SKM-1 treated with dmso at 0.1 percent for 144 hours (cell line): Measurements from ENCODE around the gene MMP2.

Source experiments
- DNase-seq: peaks from one replicate; lab custom pipeline; 2025; ENCODE audit not compliant: unreplicated experiment; lab: John Stamatoyannopoulos, UW

MMP2 gene

DNA sequence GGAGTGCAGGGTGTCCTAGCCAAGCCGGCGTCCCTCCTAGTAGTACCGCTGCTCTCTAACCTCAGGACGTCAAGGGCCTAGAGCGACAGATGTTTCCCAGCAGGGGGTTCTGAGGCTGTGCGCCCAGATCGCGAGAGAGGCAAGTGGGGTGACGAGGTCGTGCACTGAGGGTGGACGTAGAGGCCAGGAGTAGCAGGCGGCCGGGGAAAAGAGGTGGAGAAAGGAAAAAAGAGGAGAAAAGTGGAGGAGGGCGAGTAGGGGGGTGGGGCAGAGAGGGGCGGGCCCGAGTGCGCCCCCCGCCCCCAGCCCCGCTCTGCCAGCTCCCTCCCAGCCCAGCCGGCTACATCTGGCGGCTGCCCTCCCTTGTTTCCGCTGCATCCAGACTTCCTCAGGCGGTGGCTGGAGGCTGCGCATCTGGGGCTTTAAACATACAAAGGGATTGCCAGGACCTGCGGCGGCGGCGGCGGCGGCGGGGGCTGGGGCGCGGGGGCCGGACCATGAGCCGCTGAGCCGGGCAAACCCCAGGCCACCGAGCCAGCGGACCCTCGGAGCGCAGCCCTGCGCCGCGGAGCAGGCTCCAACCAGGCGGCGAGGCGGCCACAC lies at the start of gene MMP2:
MMP2 (plus strand) TSS at position 372 of the 603 bp plus-strand sequence. CDS start 282 bp downstream, outside the sequence.
- DNase-seq = no peak

DNA sequence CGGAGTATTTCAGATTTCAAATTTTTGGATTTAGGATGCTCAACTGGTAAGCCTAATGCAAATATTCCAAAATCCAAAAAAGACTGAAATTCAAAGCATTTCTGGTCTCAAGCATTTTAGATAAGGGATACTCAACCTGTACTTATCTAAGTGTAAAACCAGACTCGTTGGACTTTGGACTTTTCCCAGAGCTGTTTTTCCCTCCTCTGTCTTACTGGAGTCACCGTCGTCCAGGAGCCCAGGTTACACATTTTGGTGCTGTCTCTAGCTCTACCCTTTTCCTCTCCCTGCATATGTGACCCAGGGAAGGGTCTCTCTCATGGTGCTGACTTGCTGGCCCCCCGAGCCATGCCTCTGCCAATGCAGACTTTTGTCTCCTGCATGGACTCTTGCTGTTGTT lies 46.0 kb upstream of the MMP2 start:
- no peak for DNase-seq

DNA sequence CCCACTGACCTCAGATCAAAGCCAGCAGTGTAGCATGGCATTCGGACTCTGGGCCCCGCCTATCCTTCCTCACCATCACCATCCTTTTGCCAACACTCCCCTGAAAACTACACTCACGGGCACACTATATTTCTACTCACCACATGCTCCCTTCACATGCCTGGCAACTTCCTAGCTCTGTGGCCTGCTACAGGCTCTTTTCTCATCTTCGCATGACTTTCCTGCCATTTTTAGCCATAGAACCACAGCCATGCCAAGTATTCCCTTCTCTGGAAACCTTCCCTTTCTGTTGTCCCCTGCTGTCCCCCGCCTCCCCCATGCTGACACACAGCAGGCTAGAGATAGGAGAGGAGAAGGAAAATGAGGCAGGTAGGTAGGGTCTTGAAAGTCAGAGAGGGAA lies 45.5 kb upstream of the MMP2 start:
- DNase-seq = no peak

DNA sequence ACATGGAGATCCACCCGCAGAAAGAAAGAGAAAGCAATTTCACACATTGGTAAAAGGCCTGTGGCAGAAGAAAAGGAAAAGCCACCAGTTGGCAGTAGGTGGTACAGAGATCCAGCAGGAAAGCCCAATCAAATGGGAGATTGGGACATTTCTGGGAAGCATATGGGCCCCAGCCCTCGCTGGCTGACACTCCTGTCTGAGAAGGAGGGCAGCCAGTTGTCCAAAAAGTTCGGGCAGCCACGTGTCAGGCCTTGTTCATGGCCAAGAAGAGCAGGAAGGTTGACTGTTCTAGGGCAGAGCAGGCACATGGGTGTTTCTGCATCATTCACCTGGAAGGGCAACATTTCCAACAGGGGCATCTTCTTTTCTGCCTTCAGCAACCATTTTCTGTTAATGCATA lies 45.0 kb upstream of the MMP2 start:
- DNase-seq = no peak

DNA sequence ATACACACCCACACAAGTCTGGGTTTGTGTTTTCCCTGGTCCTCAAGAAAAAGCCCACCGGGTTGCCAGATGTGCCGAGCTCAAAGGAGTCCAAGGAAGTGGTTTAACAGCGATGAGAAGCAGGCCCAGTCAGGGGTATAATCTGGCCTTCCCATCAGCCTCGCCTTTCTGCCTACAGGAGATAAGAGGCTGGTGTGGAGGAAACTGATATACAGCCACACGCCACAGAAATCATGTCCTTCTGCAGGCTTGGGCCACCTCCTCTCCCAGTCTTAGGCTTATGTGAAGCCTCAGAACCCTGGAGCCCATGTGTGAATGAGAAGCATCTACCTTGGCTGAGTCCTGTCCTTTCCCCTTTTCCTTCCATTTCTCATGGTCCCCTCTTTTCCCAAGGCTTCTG lies 43.6 kb upstream of the MMP2 start:
- no peak for DNase-seq

DNA sequence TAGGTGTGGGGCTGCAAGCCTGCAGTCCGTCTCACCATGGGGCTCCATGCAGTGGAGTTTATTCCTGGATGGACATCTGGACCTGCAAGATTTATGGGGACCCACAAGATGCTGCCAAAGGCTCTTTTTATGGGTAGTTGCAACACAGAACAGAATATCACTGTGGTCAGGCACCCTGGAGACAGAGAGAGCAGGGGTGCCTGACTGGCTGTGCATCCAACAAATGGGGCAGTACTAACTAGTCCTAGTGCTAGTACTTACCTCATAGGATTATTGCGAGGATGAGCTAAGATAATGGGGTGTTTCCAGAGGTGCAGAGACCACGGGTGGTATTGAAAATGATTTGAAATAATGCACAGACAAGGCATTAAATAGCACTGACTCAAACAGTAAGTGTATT lies 42.4 kb upstream of the MMP2 start:
- DNase-seq = peak; percentile 25

DNA sequence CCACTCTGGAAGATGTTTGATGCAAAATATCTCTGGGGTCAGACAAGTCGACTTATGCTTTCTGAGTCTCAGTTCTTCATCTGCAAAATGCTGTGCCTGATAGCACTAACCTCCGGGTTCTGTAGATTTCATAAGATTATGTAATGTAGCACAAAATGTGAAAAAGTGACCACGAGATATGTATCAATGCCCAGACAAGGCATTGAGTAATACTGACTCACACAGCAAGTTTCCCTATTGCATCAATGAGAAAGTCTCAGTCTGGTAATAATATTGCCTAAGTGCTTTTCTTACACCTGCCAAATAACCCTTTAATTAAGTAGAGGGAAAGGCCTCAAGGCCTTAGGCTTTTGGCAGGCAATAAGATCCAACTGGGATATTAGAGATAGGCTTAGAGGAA lies 41.4 kb upstream of the MMP2 start:
- DNase-seq = peak; percentile 95

DNA sequence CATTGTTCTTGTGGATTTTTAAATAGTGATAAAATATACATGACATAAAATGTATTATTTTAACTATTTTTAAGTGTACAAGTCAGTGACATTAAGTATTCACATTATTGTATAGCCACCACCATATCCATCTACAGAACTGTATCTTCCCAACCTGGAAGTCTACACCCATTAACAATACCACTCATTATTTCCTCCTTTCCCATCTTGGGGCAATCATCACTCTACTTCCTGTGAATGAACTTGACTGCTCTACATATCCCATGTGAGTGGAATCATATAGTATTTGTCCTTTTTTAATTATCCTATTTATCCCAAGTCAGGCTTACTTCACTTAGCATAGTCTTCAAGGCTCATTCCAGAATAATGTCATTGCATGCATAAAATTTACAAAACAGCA lies 40.7 kb upstream of the MMP2 start:
- no peak for DNase-seq

DNA sequence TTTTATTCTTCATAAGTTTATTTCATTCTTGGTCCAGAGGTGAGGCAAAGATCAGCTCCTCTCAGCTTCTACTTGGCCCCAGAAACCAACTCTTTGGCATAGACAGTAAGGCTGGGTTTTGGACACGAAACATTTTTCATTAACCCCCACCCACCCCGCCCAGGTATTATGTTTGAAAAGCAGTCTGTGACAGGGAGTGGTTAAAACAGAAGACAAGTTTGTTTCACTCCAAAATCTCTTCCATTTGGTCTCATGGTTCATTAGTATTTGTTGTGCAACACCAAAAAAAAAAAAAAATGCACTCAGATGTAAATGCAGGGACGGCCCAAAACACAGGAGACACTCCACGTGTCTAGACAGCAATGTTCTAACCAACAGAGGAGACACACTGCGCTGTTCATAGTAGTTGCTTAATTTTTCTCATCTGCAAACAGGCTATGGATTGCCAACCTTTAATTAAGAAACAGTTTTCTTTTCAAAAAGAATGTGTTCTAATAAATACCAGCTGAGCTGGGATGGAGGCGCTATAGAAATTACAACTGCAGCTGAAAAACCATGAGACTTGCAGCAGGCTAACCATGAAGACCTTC lies 39.8 kb upstream of the MMP2 start:
- no peak for DNase-seq

DNA sequence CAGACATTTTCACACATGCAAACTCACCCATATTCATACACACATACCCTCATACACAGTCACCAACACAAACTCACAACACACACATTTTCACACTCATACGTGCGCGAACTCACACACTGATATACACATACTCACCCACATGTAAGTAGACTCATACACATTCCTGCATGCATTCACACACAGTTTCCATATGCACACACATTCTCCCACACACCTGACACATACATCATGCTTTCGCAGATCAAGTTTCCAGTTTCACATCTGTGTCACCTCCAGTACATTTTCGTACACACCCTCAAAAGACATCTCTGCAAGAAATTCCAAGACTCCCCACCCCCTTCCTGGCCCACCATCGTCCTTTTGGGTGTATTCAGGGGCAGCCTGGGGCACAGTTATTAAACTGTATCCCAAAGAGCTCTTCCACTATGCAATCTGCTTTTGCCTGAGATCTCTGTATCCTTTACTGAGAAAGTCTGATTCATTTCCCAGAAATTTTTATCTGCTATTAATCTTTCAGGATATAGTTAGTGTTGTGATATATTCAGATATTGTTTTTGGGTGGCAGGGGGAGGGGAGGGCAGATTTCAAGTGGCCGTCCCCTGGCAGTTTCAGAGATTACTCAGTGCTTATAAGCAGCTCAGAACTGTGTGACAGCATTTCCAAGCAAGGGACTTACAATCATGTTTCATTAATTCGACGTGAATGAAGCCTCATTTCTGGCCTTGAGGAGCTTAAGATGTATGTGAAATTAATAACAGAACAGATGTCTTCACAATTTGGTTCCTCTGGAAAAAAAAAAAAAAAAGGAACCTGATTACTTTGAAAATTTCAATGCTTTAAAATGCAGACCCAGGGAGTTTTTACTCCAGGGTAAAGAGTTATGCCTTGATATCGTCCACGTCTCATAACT lies 35.3 kb upstream of the MMP2 start:
- no peak for DNase-seq

DNA sequence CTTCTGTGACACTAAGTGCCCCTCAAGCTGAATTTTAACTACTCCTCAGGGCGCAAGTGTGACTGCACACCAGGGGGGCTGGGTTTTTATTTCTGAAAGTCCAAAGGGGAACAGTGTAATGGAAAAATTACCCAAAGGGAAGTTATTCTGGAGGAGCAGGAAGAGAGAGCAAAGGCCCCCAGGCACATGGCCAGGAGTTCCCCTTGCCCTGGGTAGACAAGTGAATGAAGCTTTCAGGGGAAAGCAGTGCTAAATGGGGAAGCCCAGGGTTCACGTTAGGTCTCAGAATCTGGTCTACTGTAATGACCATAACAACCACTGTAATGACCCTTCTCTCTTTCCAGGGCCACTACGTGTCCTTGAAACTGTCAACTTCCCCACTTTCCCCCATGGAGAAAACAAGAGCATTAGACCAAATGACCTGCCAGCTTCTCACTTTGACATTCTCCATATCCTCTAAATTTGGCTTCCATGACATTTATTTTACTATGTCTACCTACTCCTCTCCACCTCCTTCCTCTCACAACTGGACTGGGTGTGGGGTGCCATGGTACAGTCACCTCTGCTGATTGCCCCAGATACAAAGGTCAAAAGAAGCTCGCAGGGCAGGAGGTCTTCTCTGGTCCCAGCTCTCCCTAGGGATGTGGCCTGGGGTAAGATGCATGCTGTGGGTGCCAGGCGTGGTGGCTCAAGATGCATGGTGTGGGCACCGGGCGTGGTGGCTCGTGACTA lies 34.1 kb upstream of the MMP2 start:
- peak; percentile 80 for DNase-seq

DNA sequence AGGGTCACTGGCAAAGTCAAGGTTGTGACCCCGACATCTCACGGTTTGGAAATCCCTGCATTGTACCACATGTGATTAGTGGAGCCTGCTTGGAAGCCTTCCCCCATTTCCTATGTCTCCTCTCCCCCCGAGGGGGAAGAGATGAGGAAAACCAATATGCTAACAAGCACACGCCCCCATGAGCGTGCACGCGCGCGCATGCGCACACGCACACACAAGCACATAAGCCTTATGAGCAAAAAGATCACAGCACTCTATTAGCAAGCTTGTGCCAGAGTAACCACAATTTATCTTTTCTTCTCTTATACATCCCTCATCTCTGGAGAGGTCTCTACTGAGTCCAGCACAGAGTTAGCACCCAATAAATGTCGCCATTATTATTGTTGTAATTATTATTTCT lies 31.8 kb upstream of the MMP2 start:
- DNase-seq = no peak

DNA sequence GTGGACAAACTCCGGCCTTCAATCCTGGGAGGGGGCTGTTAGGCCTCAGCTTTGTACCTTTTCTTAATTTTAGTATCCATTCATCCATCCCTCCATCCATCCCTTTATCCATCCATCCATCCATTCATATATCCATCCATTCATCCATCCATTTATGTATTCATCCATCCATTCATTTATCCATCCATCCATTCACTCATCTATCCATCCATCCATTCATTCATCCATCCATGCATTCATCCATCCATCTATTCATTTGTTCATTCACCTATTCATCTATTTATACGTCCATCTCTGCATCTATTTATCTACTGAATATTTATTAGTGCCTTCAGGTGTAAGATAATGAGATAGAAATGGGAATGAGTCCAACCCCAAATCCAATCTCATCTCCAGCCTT lies 26.0 kb upstream of the MMP2 start:
- no peak for DNase-seq

DNA sequence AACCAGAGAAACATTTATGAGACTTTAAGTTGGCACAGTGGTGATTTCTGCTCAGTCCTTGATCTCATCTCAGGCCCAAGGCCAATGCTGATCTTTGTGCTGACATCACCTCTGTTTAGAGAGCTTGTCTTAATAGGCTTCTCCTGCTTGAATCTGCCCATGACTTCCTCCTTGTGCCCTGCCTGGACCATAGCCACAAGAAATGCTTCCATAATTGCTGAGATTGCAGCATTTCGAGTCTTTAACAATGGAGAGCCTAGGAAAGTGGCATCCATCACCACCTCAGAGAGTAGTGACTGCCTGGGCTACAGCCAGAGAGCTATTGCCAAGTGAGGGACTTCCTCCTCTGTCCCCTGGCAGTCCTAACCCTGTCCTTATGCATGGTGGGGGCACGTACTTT lies 25.1 kb upstream of the MMP2 start:
- DNase-seq = no peak

DNA sequence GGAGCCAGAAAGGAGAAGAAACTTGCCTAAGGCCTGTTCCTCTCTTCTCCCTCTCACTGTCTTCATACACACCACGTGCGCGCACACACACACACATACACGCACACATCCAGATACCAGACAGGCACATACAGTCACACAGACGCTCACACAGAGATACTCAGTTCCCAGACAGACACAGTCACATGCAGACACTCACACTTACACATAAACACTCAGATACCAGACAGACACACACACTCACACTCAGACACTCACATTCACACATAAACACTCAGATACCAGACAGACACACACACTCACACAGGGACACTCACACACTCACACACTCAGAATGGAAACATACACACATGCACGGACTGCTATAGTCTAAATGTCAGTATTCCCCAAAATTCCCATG lies 24.1 kb upstream of the MMP2 start:
- no peak for DNase-seq

DNA sequence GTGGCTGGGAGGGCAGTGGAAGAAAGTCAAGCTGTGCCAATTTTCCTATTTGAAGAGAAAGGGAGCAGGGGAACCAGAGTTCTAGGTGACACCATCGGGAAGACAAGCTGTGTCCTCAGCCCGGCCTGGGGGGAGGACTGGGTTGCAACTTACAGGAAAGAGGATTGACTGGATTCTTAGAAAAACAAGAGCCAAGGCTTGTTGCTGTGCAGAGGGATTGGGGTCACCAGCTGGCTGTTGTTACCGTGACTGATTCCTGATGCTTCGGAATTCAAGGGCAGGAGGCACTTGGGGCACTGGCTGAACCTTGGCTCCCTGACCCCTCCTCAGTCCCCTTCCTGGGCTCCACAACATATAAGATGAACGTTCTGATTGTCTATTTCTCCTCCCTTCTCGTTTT lies 16.8 kb upstream of the MMP2 start:
- no peak for DNase-seq

DNA sequence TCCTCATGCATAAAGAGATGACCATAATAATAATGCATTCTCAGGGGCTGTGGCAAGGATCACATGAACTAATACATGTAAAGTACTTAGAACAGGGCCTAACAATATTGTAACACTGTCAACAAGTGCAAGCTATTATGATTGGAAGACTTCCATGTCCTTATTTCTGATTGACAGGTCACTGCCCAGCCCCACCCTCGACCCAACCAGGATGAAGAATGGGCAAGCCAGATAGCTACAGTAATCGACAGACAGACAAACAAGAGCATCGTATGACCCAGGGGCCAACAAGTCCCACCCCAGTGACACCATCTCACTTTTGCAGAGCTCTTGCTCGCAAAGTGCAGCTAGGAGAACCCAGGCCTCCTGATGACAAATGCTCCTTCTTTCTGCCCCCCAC lies 14.6 kb upstream of the MMP2 start:
- no peak for DNase-seq

DNA sequence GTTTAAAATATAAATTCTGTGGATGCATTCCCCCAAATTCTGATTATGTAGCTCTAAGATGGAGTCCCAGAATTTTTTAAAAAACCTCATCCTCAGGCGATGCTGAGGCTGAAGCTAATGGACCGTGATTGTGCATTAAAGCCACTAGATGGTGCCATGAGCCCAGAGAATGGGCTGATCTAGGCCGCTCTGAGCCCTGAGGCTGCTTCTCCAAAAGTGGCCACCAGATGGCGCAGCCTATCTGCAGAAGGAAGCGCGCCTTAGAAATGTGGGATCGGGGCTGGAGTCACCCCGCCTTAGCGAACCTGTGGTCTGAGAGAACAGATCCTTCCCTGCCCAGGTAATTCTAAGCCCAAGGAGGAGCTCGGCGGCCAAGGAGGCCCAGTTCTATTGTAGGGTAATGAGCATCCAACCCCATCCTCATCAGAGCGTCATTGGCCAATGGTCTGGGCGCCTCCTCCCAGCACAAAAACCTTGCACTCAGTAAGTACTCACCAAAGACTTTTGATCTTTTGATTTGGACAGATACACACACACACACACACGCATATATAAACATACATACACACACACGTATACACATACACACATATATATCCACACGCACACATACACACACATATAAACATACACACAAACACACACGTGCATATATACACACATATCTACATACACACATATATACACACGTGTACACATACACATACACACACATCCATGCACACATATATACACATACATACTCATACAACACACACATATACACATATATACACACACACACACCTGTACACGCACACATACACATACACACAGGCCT lies 13.7 kb upstream of the MMP2 start:
- DNase-seq = peak; percentile 76

DNA sequence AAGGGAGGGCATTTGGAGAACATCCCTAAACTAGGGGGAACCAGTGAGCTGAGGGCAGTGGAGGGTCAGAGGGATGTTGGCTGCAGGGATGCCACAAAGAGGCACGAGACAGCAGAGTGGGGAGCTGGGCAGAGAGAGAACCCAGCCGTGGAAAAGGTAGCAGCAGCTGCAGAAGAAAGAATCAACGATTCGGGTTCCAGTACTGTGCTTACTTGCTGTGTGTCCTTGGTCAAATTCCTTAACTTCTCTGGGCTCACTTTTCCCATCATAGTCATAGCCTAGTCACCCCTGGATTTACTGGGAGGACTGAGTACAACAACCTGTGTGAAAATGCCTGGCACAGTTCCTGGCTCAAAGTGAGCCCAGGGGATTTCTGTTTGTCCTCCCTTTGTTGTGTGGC lies 12.8 kb upstream of the MMP2 start:
- DNase-seq = no peak

DNA sequence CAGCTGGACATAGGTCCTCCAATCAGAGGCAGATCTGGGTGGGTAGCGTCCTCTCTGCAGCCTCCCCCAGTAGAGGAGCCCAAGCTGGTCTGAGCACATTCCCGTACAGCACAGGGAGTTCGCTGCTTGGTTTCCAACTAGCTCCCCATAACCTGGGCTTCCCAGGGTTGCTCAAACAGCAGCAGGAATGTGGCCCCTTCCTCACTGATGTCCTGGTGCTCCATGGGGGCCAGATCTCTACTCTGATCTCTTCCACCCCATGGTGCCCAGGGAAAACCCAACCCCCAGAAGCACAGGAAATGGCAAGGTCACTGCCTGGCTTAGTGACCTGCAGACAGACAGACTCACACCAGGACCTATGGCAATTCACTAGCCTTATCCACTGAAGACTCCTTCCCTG lies 11.1 kb upstream of the MMP2 start:
- DNase-seq = no peak
